ENCODE measurements around the gene SPON1. TPM values are rescaled to one million over a fixed set of nuclear protein-coding genes. Genes with fewer than 3 reads are reported as not detected.

SPON1 gene
- total and polyA plus RNA-seq, 2 experiments from 2014 or later: 2.9 to 6.4 TPM

DNA sequence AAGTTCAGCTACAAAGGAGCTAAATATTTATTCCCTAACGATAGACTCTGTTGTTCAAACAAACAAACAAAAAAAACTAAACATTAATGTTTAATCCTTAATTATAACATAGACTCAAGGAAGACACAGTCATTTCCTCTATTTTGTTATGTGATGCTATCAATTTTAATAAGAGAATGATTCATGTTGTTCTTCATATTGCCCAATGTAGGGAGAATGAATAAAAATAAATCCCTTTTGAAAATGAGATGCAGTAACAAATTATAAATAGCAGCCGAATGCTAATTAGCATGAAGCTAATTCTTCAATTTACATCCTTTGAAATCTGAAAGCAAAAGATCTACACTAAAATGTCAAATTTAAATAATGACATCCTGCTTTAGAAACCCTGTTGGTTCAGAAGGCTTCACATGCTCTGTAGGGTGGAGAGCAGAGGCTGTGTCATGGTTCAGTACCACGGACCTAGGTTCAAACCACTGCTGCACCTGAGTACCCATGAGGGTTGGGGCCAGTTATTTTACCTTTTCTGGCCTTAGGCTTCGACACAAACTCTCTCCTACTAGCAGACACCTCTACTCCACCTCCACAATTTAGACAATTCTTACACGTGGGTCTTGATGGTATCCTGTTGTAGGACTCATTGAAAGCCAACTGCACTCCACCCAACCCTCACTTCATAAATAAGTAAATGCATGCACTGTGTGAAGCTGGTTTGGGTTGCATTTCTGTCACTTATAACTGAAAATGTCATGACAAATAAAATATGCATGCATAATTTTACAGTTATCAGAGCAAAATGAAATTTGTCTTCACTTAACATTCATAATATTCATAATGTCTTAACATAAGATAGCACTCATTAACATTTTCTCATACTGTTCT, 307.4 kb downstream of the SPON1 start:
- Histone ChIP-seq H3K27ac (ENCODE audit: low read depth) (no peak overlapping the region), H3K4me2 (no peak overlapping the region), H3K79me2 (replicated peaks; ENCODE audit: insufficient read depth) (no peaks in the 10 kb centered on the region), H2AFZ (no peak overlapping the region), H3K36me3 (ENCODE audit: insufficient read depth) (peaks cover 12% of the 10 kb centered on the region), H3K4me3 (no peak overlapping the region), H3F3A (replicated peaks; ENCODE audit: low read depth) (peaks cover 6% of the 10 kb centered on the region), H3K27me3 (ENCODE audit: insufficient read depth) (no peaks in the 10 kb centered on the region), H3K4me1 (ENCODE audit: insufficient read depth) (no peaks in the 10 kb centered on the region), H4K20me1 (replicated peaks; ENCODE audit: insufficient read depth) (peaks cover 10% of the 10 kb centered on the region), H3K9me2 (ENCODE audit: insufficient read depth) (no peaks in the 10 kb centered on the region)
- Mint-ChIP-seq H3K9me3 (peaks cover 22% of the 10 kb centered on the region), H3K27ac (no peak overlapping the region), H3K36me3 (ENCODE audit: low read depth) (peaks cover 81% of the 10 kb centered on the region), H3K27me3 (ENCODE audit: insufficient read depth, low read depth, poor library complexity) (peaks cover 20% of the 10 kb centered on the region), H3K4me1 (peaks cover 11% of the 10 kb centered on the region), H3K4me3 (no peak overlapping the region)
- peak; percentile 30 for ATAC-seq
- TF ChIP-seq JUNB (IDR thresholded peaks at IDR 0.05; ENCODE audit: unreplicated experiment): no peak
- TF ChIP-seq POLR2AphosphoS5 (IDR thresholded peaks at IDR 0.05; ENCODE audit: low read depth): no peak
- TF ChIP-seq NANOG (IDR thresholded peaks at IDR 0.05; ENCODE audit: borderline replicate concordance): no peak
- no peak for TF ChIP-seq CREB1 (CRISPR knock-in tag; IDR thresholded peaks at IDR 0.05; ENCODE audit: low read depth)
- TF ChIP-seq, protein P1, sequence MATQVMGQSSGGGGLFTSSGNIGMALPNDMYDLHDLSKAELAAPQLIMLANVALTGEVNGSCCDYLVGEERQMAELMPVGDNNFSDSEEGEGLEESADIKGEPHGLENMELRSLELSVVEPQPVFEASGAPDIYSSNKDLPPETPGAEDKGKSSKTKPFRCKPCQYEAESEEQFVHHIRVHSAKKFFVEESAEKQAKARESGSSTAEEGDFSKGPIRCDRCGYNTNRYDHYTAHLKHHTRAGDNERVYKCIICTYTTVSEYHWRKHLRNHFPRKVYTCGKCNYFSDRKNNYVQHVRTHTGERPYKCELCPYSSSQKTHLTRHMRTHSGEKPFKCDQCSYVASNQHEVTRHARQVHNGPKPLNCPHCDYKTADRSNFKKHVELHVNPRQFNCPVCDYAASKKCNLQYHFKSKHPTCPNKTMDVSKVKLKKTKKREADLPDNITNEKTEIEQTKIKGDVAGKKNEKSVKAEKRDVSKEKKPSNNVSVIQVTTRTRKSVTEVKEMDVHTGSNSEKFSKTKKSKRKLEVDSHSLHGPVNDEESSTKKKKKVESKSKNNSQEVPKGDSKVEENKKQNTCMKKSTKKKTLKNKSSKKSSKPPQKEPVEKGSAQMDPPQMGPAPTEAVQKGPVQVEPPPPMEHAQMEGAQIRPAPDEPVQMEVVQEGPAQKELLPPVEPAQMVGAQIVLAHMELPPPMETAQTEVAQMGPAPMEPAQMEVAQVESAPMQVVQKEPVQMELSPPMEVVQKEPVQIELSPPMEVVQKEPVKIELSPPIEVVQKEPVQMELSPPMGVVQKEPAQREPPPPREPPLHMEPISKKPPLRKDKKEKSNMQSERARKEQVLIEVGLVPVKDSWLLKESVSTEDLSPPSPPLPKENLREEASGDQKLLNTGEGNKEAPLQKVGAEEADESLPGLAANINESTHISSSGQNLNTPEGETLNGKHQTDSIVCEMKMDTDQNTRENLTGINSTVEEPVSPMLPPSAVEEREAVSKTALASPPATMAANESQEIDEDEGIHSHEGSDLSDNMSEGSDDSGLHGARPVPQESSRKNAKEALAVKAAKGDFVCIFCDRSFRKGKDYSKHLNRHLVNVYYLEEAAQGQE (IDR thresholded peaks at IDR 0.05; ENCODE audit: unreplicated experiment): peak; percentile 22
- TF ChIP-seq ZNF114 (CRISPR knock-in tag; IDR thresholded peaks at IDR 0.05): no peak
- no peak for TF ChIP-seq EZH2 (IDR thresholded peaks at IDR 0.05; ENCODE audit: low read depth, unreplicated experiment)
- TF ChIP-seq ETS1 (IDR thresholded peaks at IDR 0.05): no peak
- DNase-seq (ENCODE audit: low spot score): no peak
